Limb (tissue), 2 donors: ENCODE measurements around the gene MID2.
"Not testable (repeated sequence)": the region's sequence is repeated elsewhere in the genome, so short reads cannot be mapped to it uniquely, and the experiment has no call there.

Experiments
- DNase-seq, 2 donors: peaks; one replicate each; pipeline ENCODE4 v3.0.0-alpha.2; 2016; ENCODE audit errors: extremely low spot score in 2 of 2

The MID2 gene

GRCh38 chrX:107840971-107841370, 15.3 kb downstream of the MID2 start:
- no peak for DNase-seq

- no peak for DNase-seq
These were observed 17.2 kb downstream of the MID2 start for GRCh38 chrX:107842715-107843400.

- no peak for DNase-seq
These were observed 20.0 kb downstream of the MID2 start for GRCh38 chrX:107845625-107846024.

- no peak for DNase-seq
These were observed 22.9 kb downstream of the MID2 start for GRCh38 chrX:107848591-107848990.

GRCh38 chrX:107849747-107850421, 24.2 kb downstream of the MID2 start:
- DNase-seq = no peak

GRCh38 chrX:107850422-107850765, 24.7 kb downstream of the MID2 start:
- DNase-seq = no peak

GRCh38 chrX:107851215-107851614, 25.5 kb downstream of the MID2 start:
- DNase-seq = no peak

GRCh38 chrX:107851665-107852064, 26.0 kb downstream of the MID2 start:
- DNase-seq = not testable (repeated sequence)

GRCh38 chrX:107856289-107856688, 30.6 kb downstream of the MID2 start:
- no peak for DNase-seq

- not testable (repeated sequence) for DNase-seq
These were observed 31.4 kb downstream of the MID2 start for GRCh38 chrX:107857041-107857440.

GRCh38 chrX:107857837-107858236, 32.2 kb downstream of the MID2 start:
- no peak for DNase-seq

GRCh38 chrX:107861056-107861455, 35.4 kb downstream of the MID2 start:
- DNase-seq = no peak

GRCh38 chrX:107871136-107871535, 45.5 kb downstream of the MID2 start:
- DNase-seq = no peak

GRCh38 chrX:107878106-107878505, 52.4 kb downstream of the MID2 start:
- peak in 1 of 2 donors; percentile 1 for DNase-seq

- no peak for DNase-seq
These were observed 54.5 kb downstream of the MID2 start for GRCh38 chrX:107880054-107880610.

GRCh38 chrX:107894038-107894437, 68.4 kb downstream of the MID2 start:
- DNase-seq = no peak

- no peak for DNase-seq
These were observed 77.1 kb downstream of the MID2 start for GRCh38 chrX:107902721-107903120.

- no peak for DNase-seq
These were observed 79.7 kb downstream of the MID2 start for GRCh38 chrX:107905366-107905765.

- DNase-seq = no peak
These were observed 98.6 kb downstream of the MID2 start for GRCh38 chrX:107924136-107924746.

GRCh38 chrX:107934262-107934661, 108.6 kb downstream of the MID2 start:
- no peak for DNase-seq

GRCh38 chrX:107935200-107935599, 109.5 kb downstream of the MID2 start:
- DNase-seq = no peak

- peak in 1 of 2 donors; percentile 36 for DNase-seq
These were observed 110.2 kb downstream of the MID2 start for GRCh38 chrX:107935664-107936433.
